Right lobe of liver (tissue), 6 donors: ENCODE results near the gene BRIP1. TPM values are rescaled to one million over a fixed set of nuclear protein-coding genes. Genes with fewer than 3 reads are reported as not detected.

ENCODE experiments used
- ATAC-seq, 4 donors: fragments of 200-7000 bp; cut with Tn5 transposase; one replicate each; pipeline ENCODE4 v1.9.1; 2020; ENCODE audit warnings: mild to moderate bottlenecking in 4 of 4, moderate library complexity in 4 of 4
- DNase-seq, 3 donors: peaks; one replicate each; pipeline ENCODE4 v3.0.0-alpha.2; 2020
- H3K27ac ChIP-seq, 3 donors: fragments of 200-600 bp; one replicate each; pipeline ENCODE4 v1.8.0; 2022
- H3K27me3 ChIP-seq, 2 donors: fragments of 200-600 bp; one replicate each; pipeline ENCODE4 v1.8.0; 2022
- H3K36me3 ChIP-seq, 4 donors: fragments of 200-600 bp; sonication (generic) in 1 of 4; one replicate each; pipeline versions ENCODE4 v1.5.1 to v1.8.0; 2017 to 2022; ENCODE audit warnings: control low read depth in 1 of 4
- H3K4me1 ChIP-seq, 4 donors: fragments of 200-600 bp; sonication (generic) in 1 of 4; one replicate each; pipeline versions ENCODE4 v1.5.1 to v1.8.0; 2017 to 2022; ENCODE audit warnings: control low read depth in 1 of 4
- H3K4me3 ChIP-seq, 3 donors: fragments of 200-600 bp; one replicate each; pipeline ENCODE4 v1.8.0; 2022
- H3K9me3 ChIP-seq, 4 donors: fragments of 200-600 bp; sonication (generic) in 1 of 4; one replicate each; pipeline versions ENCODE4 v1.5.1 to v1.8.0; 2017 to 2022; ENCODE audit warnings: control low read depth in 1 of 4
- CTCF ChIP-seq, 4 donors: fragments of 200-600 bp in 3 of 4; fragments of 450-650 bp in 1 of 4; IDR thresholded peaks; one replicate each; pipeline versions ENCODE4 v1.5.1 to v1.8.0; 2016 to 2022; ENCODE audit warnings: antibody characterized with exemption in 4 of 4, mild to moderate bottlenecking in 2 of 4
- POLR2A ChIP-seq: fragments of 450-650 bp; IDR thresholded peaks from one replicate; pipeline ENCODE4 v1.6.1; 2017; ENCODE audit warnings: antibody characterized with exemption, mild to moderate bottlenecking
- WGBS: methylation state at CpG from one replicate; pipeline ENCODE4 v1.1.6; 2018; ENCODE audit warnings: low coverage, low lambda C conversion rate; ENCODE audit not compliant: insufficient coverage; ENCODE audit errors: missing lambda C conversion rate; 5-methylcytosine and 5-hydroxymethylcytosine counted together
- intact Hi-C, 2 donors: fragments of 100-400 bp; cut with DNase I; formaldehyde crosslinking; loops; one replicate each; pipeline versions ENCODE4 v1.11.2 to v1.14.1; 2022
- total RNA-seq, 6 experiments: library from RNA; depleted of rRNA in 2 of 6; stranded (reverse); fragments of >200 nt in 2 of 6; fragmentation: NEBNext Ultra II Directional in 3 of 6; extraction: Animal tissue kit (Norgen Biotek cat#: 25700) in 3 of 6; gene quantifications; one replicate each; pipeline versions ENCODE4 v1.1.0 to v1.2.4, GENCODE V29; 2016 to 2023
- donor health status: DM: no; HTN: yes; CAD: no.
- donor health status: DM: no; HTN: no; CAD: no.
- donor health status: DM: no; HTN: no; CAD: no.
- donor health status: DM: no; HTN: yes; CAD: no.
- donor health status: DM: no; HTN: yes; CAD: no.

Gene BRIP1
- total RNA-seq, 6 experiments from 2014 or later: 1.0 to 1.6 (median 1.1) TPM

- Histone ChIP-seq H3K36me3 (no peaks in the 10 kb centered on the region), H3K9me3 (no peaks in the 10 kb centered on the region), H3K4me3 (no peak overlapping the region), H3K4me1 (no peaks in the 10 kb centered on the region), H3K27ac (no peak overlapping the region), H3K27me3 (no peaks in the 10 kb centered on the region)
- ATAC-seq (no peak), DNase-seq (no peak)
- 94% methylated on average over 2 of the region's 2 CpGs for WGBS
- TF ChIP-seq CTCF (IDR thresholded peaks at IDR 0.05) (no peak), POLR2A (no peak)
- intact Hi-C loops: no loop called here
Measured at GRCh38 chr17:61797283-61797682, 66.0 kb downstream of the BRIP1 start.

- no peak for DNase-seq
- 94% methylated on average over 2 of the region's 2 CpGs for WGBS
- no peak for ATAC-seq
- no peaks in the 10 kb centered on the region for H3K27me3 ChIP-seq
- H3K36me3 ChIP-seq: no peaks in the 10 kb centered on the region
- no peaks in the 10 kb centered on the region for H3K4me1 ChIP-seq
- no peak overlapping the region for H3K27ac ChIP-seq
- TF ChIP-seq POLR2A (no peak), CTCF (IDR thresholded peaks at IDR 0.05) (no peak)
- intact Hi-C loops: no loop called here
- H3K9me3 ChIP-seq: no peaks in the 10 kb centered on the region
- no peak overlapping the region for H3K4me3 ChIP-seq
Measured at GRCh38 chr17:61795546-61795945, 67.8 kb downstream of the BRIP1 start.

- H3K36me3 ChIP-seq: no peaks in the 10 kb centered on the region
- no peak for TF ChIP-seq CTCF (IDR thresholded peaks at IDR 0.05)
- TF ChIP-seq POLR2A: no peak
Measured at GRCh38 chr17:61794792-61795191, 68.5 kb downstream of the BRIP1 start.

GRCh38 chr17:61794242-61794641 lies 69.1 kb downstream of the BRIP1 start:
- no peaks in the 10 kb centered on the region for H3K27me3 ChIP-seq
- ATAC-seq (no peak), DNase-seq (no peak)
- H3K9me3 ChIP-seq: no peaks in the 10 kb centered on the region
- intact Hi-C loops: no loop called here
- H3K36me3 ChIP-seq: no peaks in the 10 kb centered on the region
- H3K4me3 ChIP-seq: no peak overlapping the region
- no peaks in the 10 kb centered on the region for H3K4me1 ChIP-seq
- 98% methylated on average over 4 of the region's 4 CpGs for WGBS
- H3K27ac ChIP-seq: no peak overlapping the region
- TF ChIP-seq POLR2A: no peak
- no peak for TF ChIP-seq CTCF (IDR thresholded peaks at IDR 0.05)

More at GRCh38 chr17:61794792-61795191, 68.5 kb downstream of the BRIP1 start:
- no peak for ATAC-seq
- DNase-seq: no peak
- 67% methylated on average over 1 of the region's 1 CpG for WGBS
- Histone ChIP-seq H3K27ac (no peak overlapping the region), H3K4me3 (no peak overlapping the region), H3K27me3 (no peaks in the 10 kb centered on the region), H3K4me1 (no peaks in the 10 kb centered on the region), H3K9me3 (no peaks in the 10 kb centered on the region)
- intact Hi-C loops: no loop called here

- no peak for ATAC-seq
- Histone ChIP-seq H3K27me3 (no peaks in the 10 kb centered on the region), H3K36me3 (no peaks in the 10 kb centered on the region), H3K4me3 (no peak overlapping the region), H3K4me1 (no peaks in the 10 kb centered on the region), H3K27ac (no peak overlapping the region), H3K9me3 (no peaks in the 10 kb centered on the region)
- TF ChIP-seq CTCF (IDR thresholded peaks at IDR 0.05) (no peak), POLR2A (no peak)
- WGBS: 94% methylated on average over 3 of the region's 3 CpGs
- intact Hi-C loops: no loop called here
- DNase-seq: no peak
Measured at GRCh38 chr17:61793565-61793964, 69.8 kb downstream of the BRIP1 start.
